ENCODE results near the gene IFI27. TPM values are rescaled to one million over a fixed set of nuclear protein-coding genes. Genes with fewer than 3 reads are reported as not detected.

The IFI27 gene
- total and polyA plus RNA-seq, 2 experiments from 2014 or later = 2.6 to 6.6 TPM

- Histone ChIP-seq H3K36me3 (no peaks in the 10 kb centered on the region), H3K27ac (no peak overlapping the region), H3K4me3 (no peak overlapping the region), H3K9me3 (ENCODE audit: low read depth) (no peaks in the 10 kb centered on the region), H3K4me1 (ENCODE audit: low read depth) (no peaks in the 10 kb centered on the region), H3K27me3 (no peaks in the 10 kb centered on the region)
- TF ChIP-seq, protein P1, sequence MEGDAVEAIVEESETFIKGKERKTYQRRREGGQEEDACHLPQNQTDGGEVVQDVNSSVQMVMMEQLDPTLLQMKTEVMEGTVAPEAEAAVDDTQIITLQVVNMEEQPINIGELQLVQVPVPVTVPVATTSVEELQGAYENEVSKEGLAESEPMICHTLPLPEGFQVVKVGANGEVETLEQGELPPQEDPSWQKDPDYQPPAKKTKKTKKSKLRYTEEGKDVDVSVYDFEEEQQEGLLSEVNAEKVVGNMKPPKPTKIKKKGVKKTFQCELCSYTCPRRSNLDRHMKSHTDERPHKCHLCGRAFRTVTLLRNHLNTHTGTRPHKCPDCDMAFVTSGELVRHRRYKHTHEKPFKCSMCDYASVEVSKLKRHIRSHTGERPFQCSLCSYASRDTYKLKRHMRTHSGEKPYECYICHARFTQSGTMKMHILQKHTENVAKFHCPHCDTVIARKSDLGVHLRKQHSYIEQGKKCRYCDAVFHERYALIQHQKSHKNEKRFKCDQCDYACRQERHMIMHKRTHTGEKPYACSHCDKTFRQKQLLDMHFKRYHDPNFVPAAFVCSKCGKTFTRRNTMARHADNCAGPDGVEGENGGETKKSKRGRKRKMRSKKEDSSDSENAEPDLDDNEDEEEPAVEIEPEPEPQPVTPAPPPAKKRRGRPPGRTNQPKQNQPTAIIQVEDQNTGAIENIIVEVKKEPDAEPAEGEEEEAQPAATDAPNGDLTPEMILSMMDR (IDR thresholded peaks at IDR 0.05; ENCODE audit: low read depth, low read length) = no peak
- no peak for DNase-seq (ENCODE audit: low read depth in 1 of 2, low spot score in 1 of 2)
These were observed 10.9 kb downstream of the IFI27 start for GRCh38 chr14:94121485-94121884.

GRCh38 chr14:94122438-94122837, 11.9 kb downstream of the IFI27 start:
- H3K4me3 ChIP-seq = no peak overlapping the region
- no peaks in the 10 kb centered on the region for H3K36me3 ChIP-seq
- H3K27ac ChIP-seq = no peak overlapping the region
- no peaks in the 10 kb centered on the region for H3K4me1 ChIP-seq (ENCODE audit: low read depth)
- H3K27me3 ChIP-seq = no peaks in the 10 kb centered on the region
- no peak for DNase-seq (ENCODE audit: low read depth in 1 of 2, low spot score in 1 of 2)
- TF ChIP-seq, protein P1 (IDR thresholded peaks at IDR 0.05; ENCODE audit: low read depth, low read length) = no peak
- H3K9me3 ChIP-seq (ENCODE audit: low read depth) = no peaks in the 10 kb centered on the region

- H3K27ac ChIP-seq = no peak overlapping the region
- no peaks in the 10 kb centered on the region for H3K27me3 ChIP-seq
- H3K4me1 ChIP-seq (ENCODE audit: low read depth) = no peaks in the 10 kb centered on the region
- TF ChIP-seq, protein P1 (IDR thresholded peaks at IDR 0.05; ENCODE audit: low read depth, low read length) = no peak
- no peaks in the 10 kb centered on the region for H3K9me3 ChIP-seq (ENCODE audit: low read depth)
- DNase-seq (ENCODE audit: low read depth in 1 of 2, low spot score in 1 of 2) = no peak
- no peaks in the 10 kb centered on the region for H3K36me3 ChIP-seq
- no peak overlapping the region for H3K4me3 ChIP-seq
These were observed 12.8 kb downstream of the IFI27 start for GRCh38 chr14:94123296-94123695.

DNA sequence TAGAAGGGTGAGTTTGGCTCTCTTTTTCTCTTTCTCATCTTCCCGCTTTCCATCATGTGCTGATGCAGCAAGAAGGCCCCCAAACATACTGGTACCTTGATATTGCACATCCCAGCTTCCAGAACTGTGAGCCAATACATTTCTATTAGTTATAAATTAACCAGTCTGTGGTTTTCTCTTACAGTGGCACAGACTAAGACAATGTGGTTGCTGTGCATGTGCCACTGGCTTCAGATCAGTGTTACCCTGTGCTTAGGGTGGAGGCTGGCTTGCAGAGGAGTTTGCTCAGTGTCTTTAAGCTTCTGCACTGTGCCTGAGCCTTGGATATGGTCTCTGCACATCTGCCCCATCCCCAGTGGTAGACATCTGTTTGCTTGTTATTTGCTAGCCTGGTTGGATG, 13.3 kb downstream of the IFI27 start:
- Histone ChIP-seq H3K27me3 (no peaks in the 10 kb centered on the region), H3K27ac (no peak overlapping the region), H3K36me3 (no peaks in the 10 kb centered on the region), H3K4me3 (no peak overlapping the region), H3K9me3 (ENCODE audit: low read depth) (no peaks in the 10 kb centered on the region), H3K4me1 (ENCODE audit: low read depth) (no peaks in the 10 kb centered on the region)
- no peak for DNase-seq (ENCODE audit: low read depth in 1 of 2, low spot score in 1 of 2)
- TF ChIP-seq, protein P1 (IDR thresholded peaks at IDR 0.05; ENCODE audit: low read depth, low read length) = no peak

GRCh38 chr14:94124582-94125377, 14.2 kb downstream of the IFI27 start:
- no peak for DNase-seq (ENCODE audit: low read depth in 1 of 2, low spot score in 1 of 2)
- TF ChIP-seq, protein P1 (IDR thresholded peaks at IDR 0.05; ENCODE audit: low read depth, low read length) = no peak
- H3K36me3 ChIP-seq = no peaks in the 10 kb centered on the region
- no peaks in the 10 kb centered on the region for H3K27me3 ChIP-seq
- H3K4me1 ChIP-seq (ENCODE audit: low read depth) = no peaks in the 10 kb centered on the region
- H3K27ac ChIP-seq = no peak overlapping the region
- no peak overlapping the region for H3K4me3 ChIP-seq
- H3K9me3 ChIP-seq (ENCODE audit: low read depth) = no peaks in the 10 kb centered on the region

All from cardiac muscle cell (in vitro differentiated cells and primary cell).